Stimulated activated CD8-positive, alpha-beta memory T cell treated with anti-CD3 and anti-CD28 coated beads, Interleukin-12 subunit alpha, Interleukin-12 subunit beta, amount 100 ng/mL, for 4 hours (primary cell): Measurements from ENCODE around the gene CDK6.
A peak's percentile ranks its signal among the peaks of the same experiment; 100 is the strongest.

Source experiments
- DNase-seq: peaks from one replicate; pipeline ENCODE4 v3.0.0-alpha.2; 2020; ENCODE audit warnings: low read depth

CDK6 gene

GRCh38 chr7:92826258-92826938 lies 10.0 kb downstream of the CDK6 start:
- DNase-seq = no peak

DNA sequence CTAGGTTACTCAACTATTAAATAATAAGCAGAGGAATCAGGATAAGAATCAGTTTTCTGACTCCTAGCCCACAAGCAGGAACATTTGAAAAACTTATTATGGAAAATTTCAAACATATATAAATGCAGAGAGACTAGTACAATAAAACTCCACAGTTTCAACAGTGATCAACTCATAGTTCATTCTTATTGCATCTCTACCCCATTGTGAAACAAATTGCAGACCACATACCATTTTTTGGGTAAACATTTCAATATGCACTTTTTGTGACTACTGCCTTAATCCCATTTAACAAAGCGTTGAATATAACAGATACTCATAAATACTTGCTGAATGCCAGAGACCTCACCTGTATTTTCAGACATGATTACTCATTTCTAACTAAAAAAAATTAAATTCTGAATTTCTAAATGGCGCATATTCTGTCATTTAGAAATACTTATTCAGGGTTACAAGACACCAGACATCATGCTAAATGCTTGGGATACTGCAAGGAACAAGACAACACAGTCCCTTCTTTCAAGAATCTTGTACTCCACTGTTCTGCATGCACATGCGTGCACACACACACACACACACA lies 11.4 kb downstream of the CDK6 start:
- DNase-seq = no peak

- DNase-seq = no peak
These were observed 11.9 kb downstream of the CDK6 start for GRCh38 chr7:92824450-92824849.

DNA sequence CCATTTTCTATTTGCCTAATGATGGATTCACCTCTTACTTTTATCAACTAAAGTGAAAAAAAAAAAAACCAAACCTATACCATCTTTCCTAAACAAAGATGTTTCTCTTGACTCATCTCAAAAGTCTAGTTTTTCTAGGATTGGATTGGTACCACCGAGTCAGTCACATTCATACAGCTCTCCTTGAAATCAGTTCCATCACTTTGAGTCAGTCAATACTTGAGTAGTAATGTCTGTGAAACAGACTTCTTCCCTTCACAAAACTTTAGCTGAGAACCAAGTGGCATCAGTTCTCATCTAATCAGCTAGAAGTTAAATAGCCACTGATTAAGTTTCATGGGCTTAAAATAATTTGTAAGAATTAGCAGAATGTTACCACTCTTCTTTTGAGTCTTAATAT lies 13.3 kb downstream of the CDK6 start:
- DNase-seq = no peak

GRCh38 chr7:92820191-92820590 lies 16.2 kb downstream of the CDK6 start:
- no peak for DNase-seq

DNA sequence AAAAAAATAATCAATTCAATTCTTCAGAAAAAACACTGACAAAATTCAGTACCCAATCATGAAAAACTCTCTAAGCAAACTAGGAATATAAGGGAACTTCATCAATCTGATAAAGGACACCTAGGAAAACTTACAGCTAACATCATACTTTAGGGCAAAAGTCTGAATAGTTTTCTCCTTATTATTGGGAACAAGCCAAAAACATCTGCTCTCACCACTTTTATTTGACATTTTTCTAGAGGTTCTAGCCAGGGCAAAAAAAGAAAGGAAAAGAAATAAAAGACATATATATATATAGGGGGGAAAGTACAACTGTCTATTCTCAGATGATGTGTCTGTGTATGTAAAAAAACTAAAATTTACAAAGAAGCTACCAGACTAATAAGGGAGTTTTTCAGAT lies 19.0 kb downstream of the CDK6 start:
- DNase-seq = no peak

GRCh38 chr7:92815412-92815811 lies 21.0 kb downstream of the CDK6 start:
- DNase-seq = no peak

- DNase-seq = no peak
These were observed 22.9 kb downstream of the CDK6 start for GRCh38 chr7:92813390-92814024.

DNA sequence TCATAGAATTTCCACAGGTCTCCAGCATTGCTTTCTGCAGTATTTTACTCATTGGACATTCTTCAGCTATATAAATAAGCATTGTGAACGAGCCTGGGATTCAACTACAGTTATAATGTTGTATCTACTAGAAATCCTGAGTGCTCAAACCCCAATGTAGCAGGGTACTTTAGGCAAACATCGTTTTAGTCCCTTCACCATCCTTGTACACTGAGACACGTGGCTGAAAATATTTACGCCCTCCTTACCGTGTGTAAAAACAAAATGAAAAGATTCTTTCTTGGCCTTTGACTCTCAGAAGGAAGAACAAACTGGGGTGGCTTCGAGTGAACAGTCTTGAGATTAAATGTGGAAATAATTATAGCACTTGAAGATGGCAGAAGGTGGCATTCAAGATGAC lies 25.2 kb downstream of the CDK6 start:
- no peak for DNase-seq

GRCh38 chr7:92809760-92810573 lies 26.4 kb downstream of the CDK6 start:
- DNase-seq = peak; percentile 5

DNA sequence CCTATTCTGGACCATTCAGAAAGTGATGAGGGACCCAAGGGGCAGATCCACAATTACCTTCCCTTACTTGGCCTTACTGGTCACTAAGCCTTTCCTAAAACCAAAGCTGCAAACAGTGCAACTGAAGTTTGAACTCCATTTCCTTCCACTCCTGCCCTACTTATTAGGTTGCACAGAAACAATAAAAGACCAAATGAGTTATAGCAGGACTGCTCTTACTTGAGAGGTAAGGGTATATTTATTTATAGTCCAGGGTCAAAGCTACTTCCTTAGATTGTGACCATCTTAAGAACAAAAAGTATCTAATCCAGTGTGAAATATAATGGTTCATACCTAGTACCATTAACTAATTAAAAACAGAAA lies 27.0 kb downstream of the CDK6 start:
- no peak for DNase-seq

- no peak for DNase-seq
These were observed 27.7 kb downstream of the CDK6 start for GRCh38 chr7:92808635-92809034.

DNA sequence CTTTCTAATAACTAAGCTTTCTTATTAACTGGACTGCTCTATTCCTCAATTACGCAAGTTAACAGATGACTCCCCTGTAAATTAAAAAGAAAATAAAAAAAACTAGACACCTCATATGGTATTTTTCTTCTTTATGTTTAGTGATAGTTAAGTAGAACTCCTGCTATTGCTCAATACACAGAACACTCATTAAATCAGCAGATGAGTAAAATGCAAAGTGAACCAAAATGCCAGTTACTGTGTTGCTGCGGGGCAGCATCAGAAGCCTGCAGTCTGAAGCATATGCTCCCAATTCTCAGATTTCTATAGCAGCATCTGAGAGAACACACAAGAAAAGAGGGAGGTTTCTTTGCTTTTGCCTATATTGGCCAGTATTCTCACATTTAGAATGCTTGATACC lies 28.4 kb downstream of the CDK6 start:
- no peak for DNase-seq

DNA sequence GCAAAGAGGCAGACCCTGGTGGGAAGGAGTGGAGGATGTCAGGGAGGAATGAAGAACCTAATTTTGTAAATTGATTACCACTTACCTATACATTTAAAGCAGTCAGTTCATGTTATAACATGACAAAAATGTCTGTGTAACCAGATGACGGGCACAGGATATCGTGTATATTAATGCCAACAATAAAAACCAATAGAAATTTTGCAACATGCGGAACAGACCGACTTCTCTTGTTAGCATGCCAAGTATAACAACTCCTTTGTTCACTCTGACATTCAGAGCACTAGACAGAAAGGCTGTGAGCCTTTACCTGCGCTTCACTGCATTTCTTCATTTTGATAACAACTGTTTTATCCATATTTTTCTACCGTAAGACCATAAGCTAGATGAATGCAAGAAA lies 29.9 kb downstream of the CDK6 start:
- no peak for DNase-seq

DNA sequence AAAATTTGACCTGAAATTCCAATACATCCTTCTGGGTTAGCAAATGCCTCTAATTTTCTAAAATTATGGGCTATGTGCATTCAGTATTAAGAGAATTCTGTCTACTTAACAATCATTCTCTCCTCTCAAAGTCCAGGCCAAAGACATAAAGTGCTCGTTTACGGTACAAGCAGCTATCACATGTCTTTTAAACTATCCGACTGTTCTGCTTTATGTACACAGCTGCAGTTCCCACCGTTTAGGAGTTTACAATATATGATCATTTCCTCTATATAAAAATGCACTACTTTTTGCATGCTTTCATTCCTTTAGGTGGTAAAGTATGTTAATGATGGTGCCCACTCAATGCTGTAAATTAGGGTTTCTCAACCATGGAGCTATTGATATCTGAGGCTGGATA lies 34.0 kb downstream of the CDK6 start:
- no peak for DNase-seq

DNA sequence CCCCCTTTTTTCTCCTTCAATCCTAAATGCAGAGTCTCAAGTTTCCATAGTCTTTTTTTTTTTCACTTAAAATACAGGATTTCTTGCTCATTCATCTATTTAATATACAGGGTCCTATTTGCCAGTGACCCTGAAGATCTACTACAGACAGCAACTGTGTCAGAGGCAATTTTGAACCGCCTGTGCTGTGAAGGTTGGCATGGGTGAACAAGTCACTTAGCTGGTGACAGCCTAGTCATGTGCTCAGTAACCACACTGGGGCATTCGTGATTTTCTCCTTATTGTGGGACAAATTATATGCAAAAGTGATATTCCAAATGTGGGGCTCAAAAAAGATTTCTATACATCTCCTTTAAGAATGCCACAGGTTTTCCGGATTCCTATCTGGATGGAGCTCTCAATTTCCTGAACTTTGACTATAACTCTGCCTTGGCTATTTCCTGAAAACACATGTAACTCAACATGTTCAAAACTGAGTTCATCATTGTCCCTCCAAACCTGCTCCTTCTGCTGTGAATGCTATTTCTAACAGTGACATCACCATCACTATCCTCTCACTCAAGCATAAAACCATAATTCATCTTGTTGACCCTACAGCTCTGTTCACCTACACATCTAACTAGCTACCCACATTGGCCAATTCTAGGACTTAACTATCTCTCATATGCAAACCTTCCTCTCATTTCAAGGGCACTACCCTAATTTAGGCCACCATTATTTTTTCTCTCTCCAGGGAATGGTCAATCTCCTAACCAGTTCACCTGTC lies 36.7 kb downstream of the CDK6 start:
- no peak for DNase-seq

GRCh38 chr7:92798517-92799249 lies 37.7 kb downstream of the CDK6 start:
- no peak for DNase-seq

- no peak for DNase-seq
These were observed 38.7 kb downstream of the CDK6 start for GRCh38 chr7:92797693-92798092.

- DNase-seq = no peak
These were observed 39.1 kb downstream of the CDK6 start for GRCh38 chr7:92797284-92797683.

GRCh38 chr7:92794831-92795230 lies 41.5 kb downstream of the CDK6 start:
- DNase-seq = no peak

DNA sequence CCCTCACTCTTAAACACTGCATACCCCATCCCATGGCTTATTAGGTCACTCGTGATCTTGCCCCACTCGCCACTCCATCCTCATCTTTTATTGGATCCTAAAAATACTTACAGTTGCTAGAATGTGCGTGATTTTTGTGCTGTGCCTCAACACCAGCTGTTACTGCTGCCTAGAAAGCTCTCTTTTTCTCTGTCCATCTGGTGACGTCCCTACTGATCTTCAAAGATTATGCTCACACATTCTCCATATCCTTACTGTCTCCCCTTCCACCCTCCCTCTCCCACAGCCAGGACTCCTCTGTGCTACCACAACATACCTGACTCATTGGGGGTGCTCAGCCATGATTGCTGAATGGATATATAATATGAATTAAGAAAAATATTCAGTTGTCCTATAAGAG lies 42.0 kb downstream of the CDK6 start:
- DNase-seq = no peak
